Activated T-helper 1 cell treated with anti-CD3 and anti-CD28 coated beads, Interleukin-2, amount 50 U/mL, for 16 hours (primary cell): ENCODE measurements around the gene SDF4.
A peak's percentile ranks its signal among the peaks of the same experiment; 100 is the strongest.

Experiments used
- DNase-seq, 2 donors: peaks; one replicate each; pipeline ENCODE4 v3.0.0-alpha.2; 2020; ENCODE audit warnings: low read depth in 1 of 2, low spot score in 1 of 2

SDF4 gene

DNA sequence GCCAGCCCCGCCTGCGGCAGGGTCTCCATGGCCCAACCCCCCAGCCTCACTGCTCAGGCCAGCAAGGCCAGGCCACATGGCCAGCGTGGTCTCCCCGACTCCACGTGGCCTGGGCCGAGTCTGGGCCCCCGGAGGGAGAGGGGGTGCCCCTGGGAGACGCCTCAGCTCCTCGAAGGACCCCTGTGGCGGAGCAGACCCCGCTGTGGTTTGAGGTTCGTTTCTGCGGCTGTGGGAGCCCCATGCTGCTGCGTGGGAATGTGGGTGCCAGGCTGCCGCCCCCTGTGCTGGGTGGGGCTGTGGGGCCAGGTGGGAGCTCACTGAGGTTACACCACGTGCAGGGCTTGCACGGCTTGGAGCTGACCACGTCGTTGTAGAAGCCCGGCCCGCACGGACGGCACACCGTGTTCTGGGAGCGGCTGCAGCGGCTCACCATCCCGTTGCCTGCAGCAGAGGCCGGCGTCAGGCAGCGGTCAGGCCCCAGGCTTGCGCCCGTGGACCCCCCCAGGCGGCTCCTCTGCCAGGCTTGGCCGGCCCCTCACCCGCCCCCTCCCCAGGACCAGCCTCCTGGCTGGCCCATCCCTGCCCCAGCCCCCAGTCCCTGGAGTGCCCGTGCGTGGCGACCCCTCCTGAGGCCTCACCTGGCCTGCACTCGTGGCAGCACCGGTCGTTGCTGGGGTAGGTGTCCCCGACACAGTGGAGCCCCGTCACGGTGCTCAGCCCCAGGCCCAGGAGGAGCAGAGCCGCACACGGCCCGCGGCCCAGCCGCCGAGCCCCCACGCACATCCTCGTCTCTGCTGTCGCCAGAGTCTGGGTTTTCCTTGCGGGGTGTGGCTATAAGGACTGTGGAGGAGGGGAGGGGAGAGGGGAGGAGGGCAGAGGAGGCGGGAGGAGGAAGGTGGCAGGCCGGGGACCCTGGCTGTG, 18.2 kb downstream of the SDF4 start, which contains the start of gene TNFRSF4:
Gene TNFRSF4, minus strand, starts transcription at position 809 of the 921 bp plus-strand sequence. Its CDS starts 26 bp downstream, at position 783.
- DNase-seq = no peak

DNA sequence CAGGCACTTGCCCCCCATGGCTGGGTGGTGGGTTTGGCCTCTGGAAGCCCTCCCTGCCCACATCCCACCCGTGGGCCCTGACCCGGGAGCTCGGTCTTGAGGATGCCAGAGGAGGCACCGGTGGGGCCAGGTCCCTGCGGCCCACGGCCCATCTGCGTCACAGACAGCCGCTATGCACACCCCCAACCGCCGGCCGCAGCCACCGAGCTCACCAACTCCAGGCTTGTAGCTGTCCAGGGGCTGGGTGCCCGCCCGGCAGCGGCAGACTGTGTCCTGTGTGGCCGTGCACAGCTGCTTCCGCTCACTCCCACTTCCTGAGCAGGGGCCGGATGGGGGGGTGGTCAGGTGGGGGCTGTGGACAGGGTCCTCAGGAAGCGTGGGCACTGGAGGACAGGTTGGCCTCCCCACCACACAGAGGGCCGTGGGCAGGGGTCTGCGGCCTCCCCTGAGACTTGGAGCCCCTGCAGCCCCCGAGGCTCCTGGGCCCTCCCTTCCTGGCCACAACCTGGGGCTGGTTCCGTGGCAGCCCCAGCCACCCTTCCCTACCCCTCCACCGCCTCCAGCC, 18.9 kb downstream of the SDF4 start:
- DNase-seq = no peak

DNA sequence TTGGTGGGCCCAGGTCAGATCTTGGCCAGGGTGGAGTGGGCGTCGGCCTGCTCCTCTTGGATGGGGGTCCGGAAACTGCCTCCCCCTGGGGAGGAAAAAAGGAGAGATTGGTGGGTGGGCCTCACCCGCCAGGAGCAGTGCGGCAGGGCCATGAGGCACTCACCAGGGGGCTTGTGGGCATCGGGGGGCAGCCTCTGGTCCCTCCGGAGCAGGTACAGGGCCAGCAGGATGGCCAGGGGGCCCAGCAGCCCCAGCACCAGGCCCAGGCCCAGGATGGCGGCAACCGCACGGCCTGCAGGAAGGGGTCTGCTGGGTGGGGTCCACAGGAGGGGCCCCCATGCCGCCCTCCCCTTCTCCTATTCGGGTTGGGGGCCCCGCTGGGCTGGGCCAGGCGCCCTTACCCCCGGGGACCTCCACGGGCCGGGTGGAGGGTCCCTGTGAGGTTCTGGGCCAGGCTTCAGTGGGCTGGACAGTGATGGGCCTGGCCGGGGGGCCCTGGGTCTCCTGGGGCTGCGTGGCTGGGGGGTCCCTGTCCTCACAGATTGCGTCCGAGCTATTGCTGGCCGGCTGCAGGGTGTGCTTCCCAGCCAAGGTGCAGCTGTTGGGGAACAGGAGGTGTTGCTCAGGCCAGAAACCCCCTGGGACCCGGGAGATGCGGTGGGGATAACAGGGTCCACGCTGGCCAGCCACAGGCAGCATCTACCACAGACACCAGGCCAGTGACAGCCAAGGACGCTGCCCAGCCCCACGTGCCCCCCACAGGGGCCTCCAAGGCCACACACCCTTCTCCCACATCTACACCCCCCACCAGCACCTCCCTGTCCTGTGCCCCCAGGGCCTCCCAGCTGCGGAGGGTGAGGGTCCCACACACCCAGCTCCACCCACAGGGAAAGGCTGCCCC, 20.0 kb downstream of the SDF4 start:
- no peak for DNase-seq

DNA sequence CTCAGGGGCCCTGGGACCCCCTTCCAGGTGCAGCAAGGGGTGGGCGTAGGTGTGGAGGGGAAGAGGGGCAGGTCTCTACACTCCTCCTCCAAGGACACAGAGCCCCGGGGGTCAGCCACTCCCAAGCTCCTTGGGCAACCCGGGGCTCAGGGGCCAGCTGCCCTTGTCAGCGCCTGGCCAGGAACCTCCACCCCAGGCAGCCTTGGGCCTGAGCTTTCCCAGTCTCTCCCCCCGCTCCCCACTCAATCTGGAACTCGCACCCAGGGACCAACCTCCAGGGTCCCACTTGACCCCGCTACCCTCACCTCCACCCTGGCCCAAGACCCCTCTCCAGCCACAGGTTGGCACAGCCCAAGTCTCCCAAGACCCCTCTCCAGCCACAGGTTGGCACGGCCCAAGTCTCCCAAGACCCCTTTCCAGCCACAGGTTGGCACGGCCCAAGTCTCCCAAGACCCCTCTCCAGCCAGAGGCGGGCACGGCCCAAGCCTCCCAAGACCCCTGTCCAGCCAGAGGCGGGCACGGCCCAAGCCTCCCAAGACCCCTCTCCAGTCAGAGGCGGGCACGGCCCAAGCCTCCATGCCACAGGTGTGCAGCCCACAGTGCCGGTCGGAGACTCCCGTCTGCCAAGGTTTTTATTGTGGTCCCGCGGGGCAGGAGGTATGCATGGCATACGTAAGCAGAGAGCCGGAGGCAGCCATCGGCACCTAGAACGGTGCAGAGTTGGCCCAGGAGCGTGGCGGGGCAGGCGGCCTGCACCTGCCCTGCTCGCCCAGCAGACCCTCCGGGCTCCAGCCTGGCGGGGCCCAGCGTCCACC, 20.9 kb downstream of the SDF4 start:
- DNase-seq = no peak

DNA sequence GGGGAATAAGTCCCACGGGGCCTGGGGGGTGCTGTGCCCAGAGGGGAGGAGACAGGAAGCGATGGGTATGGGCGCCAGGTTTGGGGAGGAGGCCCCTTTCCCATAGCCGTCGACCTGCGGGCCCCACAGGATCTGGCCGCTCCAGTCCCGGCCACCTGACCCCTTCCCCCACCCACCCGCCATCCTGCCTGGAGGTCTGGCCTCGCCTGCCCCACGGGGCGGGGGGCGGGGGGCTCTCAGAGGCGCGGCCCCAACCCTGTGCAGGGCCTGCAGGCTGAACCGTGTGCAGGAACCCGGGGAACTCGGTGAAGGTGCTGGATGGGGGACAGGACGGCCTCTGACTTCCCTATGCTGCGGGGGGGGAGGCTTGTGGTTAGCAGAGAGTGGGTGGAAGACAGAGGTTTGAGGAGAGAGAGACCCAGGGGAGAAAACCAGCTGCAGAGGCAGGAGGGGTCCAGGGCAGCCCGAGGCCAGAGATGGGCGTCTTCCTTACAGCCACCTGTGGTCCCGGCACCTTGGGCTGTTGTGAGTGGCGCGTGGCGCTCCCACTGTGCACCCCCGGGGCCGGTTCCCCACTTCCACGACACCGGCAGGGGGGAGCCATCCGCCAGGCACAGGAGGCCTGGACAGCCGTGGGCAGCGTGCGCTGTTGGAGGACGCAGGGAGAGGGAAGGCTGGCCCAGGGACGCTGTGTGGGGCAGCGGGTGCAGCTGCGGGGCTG, 22.9 kb downstream of the SDF4 start:
- no peak for DNase-seq

DNA sequence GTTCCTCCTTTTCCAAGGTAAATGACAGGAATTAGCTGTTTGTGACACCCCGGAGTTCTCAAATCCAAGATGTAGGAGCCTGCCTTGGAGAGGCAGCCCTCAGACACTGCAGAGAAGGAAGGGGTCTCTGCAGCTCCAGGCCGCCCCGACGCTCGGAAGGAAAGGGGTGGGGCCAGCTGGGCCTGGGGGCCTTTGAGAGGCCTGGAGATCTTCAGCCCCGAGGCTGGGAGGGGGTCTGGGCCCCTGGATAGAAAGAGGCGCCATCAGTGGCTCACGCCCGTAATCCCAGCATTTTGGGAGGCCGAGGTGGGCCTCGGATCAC, 24.3 kb downstream of the SDF4 start:
- no peak for DNase-seq

DNA sequence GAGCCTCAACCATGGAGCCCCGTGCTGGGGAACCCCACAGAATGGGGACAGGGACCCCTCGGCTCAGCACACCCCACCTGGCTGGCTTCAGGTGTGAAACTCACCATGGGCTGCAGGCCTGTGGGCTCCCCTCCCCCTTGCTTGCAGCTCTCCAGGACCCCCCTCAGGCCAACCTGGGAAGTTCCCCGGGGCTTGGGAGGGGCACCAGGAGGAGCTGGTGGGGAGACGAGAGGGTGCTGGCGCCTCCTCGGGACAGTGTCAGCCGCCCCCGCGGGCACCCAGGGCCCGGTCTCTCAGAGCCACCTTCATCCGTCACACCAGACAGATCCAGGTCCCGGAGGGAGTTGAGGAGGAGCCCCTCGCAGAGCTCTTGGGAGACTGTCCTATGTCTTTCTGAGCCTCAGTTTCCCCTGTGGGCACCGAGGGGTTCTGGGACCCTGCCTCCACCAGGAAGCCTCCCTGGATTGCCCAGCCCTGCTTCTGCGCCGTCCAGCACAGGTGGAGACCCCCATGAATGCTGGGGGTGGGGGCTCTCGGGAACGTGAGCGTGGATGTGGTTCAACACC, 24.8 kb downstream of the SDF4 start:
- DNase-seq = no peak

DNA sequence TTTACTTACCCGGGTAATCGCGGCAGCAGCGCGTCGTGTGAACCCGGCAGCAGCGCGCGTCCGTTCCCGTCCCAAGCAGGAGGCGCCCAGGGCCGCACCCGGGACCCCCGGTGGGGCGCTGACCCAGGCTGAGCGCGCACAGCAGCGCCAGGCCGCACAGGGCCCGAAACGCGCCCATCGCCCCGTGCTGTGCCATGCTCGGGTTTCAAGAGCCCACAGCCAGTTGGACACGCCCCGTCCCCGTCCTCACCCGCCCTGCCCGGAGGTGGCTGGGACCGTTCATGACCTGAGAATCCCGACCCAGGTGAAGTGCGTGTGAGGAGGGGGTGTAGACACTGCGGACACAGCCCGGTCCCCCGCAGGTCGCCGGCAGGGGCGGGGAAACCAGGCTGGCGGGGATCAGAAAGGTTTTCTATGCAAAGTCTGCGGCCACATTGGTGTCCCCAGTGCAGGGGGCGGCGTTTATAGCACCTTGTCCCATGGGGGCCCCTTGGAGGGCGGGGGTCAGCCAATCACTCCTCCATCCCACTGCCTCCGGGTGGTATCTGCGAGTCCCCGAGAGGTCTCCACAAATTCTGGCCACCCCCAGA, 25.3 kb downstream of the SDF4 start, which contains the start of gene TNFRSF18:
Gene TNFRSF18, minus strand, starts transcription at position 217 of the 590 bp plus-strand sequence. Its CDS starts 21 bp downstream, at position 196.
- no peak for DNase-seq

DNA sequence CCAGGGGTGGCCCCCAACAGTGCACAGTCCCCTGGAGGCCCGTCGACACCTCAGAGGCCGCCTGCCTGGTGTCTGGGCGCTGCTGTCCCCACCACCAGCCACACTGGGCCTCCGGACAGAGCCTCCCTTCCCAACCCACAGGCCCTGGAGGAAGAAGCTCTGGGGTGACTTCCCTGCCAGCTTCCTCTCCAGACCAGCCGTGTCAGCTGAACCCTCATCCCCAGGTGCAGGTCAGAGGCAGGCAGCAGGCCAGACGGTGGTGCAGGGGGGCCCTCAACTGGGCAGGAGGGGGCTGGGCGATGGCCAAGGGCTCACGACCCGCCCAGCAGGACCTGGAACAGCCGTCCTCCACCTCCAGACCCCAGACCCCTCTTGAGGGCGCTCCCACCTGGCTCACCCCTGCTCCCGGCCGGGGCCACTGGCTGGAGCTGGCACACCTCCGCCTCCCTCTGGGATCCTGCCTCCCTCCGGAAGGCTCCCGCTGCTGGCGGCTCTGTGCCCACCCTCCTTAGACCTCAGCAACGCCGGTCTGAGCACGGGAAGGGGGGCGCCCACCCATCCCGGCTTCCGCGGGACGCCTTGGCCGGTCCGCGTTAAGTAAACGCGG, 25.9 kb downstream of the SDF4 start:
- no peak for DNase-seq

DNA sequence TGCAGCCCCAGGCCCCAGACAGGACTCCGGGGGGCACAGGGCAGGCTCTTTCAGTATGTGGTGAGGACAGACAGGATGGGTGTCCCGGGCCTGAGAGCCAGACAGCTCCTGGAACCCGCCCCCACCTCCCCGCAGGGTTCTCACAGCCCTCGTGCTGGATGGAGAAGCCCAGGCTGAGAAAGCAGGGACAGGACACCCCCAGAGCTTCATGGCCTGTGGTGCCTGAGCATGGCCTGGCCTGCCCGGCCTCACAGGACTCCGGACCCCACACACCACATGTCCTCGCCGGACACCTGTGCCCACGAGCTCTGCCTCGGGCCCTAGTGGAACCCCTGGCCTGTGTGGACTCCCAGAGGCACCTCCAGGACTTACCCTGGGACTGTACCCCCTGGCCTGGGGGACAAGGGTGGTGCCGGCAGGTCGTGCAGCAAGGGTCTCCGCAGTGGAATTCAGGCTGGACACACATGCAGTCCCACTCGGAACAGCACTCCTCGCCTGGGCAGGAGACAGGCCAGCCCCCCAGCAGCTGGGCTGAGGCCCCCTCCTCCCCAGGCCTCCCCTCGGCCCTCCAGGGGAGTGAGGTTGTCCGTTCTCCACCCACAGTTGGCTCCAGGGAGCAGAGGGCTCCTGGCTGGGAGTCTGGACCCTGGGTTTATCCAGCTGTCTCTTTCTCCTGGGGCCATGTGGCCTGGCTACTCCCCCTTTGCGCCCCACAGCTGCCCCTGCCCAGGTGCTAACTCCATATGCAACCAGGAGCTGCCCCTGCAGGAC, 26.6 kb downstream of the SDF4 start:
- DNase-seq = no peak

DNA sequence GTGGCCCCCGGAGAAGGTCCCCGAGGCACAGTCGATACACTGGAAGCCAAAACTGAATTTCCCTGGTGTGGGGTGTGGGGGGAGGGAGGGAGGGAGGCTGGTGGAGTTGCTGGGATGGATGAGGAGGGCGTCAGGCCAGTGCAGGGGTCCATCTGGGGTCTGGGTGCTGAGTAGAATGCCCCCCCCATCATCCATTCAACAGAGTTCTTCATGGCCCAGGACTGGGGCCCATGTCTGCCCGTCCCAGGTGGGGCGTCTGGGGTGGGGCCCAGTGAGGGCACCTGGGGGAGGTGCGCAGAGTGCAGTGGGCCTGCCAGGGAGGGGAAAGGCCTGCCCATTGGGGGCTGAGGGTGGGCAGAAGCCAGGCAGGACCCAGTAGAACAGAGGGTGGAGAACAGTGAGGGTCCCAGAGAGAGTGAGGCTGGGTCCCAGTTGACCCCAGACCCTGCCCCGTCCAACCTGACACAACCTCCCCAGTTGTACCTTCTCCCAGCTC, 27.3 kb downstream of the SDF4 start:
- DNase-seq = no peak

DNA sequence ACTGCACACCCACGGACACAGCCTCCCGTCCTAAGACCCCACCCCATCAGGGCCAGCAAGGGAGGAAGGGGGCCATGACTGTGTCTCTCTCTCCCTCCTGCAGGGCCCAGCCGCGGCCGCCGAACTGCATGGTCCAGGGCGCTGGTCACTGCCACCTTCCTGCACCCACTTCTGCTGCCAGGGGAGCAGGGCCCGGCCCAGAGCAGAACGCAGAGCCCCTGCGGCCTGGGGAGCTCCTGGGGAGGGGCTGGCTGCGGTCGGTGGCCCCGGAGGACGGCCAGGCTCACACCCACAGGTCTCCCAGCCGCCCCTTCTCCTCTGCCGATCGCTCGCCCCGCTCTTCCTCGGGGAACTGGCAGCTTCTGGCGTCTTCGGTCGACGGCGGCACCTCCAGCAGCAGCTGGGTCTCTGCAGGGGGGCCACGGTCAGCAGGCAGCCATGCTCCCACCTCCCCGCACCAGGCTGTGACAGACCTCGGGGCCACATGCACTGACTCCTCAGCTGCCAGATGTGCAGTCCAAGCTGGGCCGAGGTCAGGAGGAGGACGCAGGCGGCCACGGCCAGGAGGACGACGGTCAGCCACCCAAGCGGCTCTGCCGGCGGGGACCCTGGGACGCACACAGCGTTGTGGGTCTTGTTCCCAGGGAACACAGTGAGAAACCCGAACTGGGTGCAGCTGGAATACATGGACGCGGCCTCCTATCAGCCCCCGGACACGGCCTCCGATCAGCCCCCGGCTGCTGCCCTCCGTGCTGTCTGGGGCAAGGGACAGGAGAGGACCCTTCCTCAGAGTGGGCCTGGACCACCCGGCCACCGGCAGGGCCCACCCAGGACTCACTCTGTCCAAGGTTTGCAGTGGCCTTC, 28.0 kb downstream of the SDF4 start:
- DNase-seq = no peak

DNA sequence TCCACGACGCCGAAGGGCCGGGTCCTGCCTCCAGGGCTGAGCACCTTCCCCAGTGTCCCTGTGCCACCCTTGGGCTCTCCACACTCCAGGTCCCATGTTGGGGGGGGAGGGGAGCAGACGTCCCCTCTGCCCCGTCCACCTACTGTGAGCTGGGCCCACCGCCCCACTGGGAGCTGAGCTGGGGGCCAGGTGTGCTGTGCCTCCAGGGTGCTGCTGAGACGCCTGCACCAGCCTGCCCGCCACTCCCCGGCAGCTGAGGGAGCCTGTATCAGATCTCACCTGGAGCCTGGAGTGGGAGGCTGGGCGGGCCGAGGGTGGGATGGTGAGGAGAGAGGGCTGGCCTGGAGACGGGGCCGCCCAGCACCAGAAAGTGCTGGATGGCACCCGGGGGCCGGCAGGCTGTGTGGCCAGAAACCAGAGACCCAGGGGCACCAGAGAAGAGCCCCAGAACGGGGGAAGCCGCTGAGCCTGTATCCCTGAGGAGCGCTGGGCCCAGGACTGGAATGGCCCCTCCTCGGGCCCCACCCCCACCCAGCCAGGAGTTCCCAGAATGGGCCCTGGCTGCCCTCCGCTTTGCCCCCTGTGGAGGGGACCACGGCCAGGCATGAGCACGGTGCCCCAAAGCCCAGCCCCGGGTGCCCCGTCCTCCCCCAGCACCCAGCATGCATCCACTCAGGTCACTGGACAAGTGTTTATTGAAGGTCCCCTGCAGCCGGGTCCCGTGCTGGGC, 28.8 kb downstream of the SDF4 start:
- no peak for DNase-seq

DNA sequence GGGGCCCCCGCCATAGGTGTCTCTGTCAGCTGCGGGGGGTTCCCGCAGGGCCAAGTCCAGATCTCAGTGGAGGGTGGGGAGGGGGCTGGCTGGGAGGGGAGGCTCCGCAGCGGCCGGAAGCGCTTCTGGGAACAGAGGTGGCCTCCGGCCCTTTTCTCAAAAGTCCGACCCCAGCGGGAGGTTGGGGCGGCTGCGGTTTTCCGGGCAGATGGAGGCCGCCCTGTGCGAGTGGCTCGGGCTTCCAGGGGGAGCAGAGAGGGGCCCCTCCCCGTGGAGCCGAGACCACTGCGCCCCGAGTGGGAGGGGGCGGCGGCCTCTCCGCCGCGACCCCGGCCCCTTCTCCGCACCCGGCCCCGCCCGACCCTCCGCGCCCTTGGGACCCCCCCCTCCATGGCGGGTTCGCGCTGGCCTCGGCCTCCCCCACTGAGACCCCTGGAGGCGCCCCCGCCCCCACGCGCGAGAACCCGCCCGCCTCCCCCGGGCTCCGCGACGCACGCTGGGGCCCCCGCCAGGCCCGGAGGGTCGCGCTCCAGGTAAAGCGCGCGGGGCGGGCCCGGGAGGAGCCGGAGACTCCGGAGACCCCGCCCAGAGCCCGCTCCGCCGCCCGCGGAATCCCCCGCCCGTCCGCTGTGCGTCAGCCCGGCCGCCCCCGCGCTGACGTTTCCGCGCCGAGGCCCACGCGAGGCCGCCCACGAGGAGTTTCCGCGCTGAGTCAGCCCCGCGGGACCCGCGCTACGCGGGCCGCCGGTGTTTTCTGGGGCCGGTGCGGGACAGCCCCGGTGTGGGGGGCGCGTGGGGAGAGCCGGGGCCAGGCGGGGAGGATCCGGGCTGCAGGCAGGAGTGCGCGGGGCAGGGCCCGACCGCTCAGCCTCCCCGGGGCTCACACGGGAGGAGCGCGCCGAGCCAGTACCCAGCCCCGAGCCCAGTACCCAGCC, 30.7 kb downstream of the SDF4 start:
- peak; percentile 63 to 90 for DNase-seq
